CD4-positive, alpha-beta memory T cell (primary cell): ENCODE measurements around the gene CWC27. TPM values are rescaled to one million over a fixed set of nuclear protein-coding genes. Genes with fewer than 3 reads are reported as not detected.

Source experiments
- CTCF ChIA-PET: fragments of 350-600 bp; sonication (Branson Sonifier 250); formaldehyde crosslinking; loops from one replicate; lab custom pipeline; 2021; ENCODE audit warnings: inconsistent platforms; ENCODE audit not compliant: partially characterized antibody; lab: Charles Lee
- POLR2A ChIA-PET: fragments of 350-600 bp; sonication (Branson Sonifier 250); formaldehyde crosslinking; loops from one replicate; lab custom pipeline; 2021; ENCODE audit not compliant: partially characterized antibody; lab: Charles Lee
- DNase-seq, 5 donors: peaks; one replicate each; pipeline versions ENCODE4 v3.0.0 to v3.0.0-alpha.2; 2020 to 2022; ENCODE audit warnings: mixed read lengths in 1 of 5
- H3K27ac ChIP-seq: one replicate; pipeline ENCODE4 v1.7.0; 2013; ENCODE audit warnings: low read depth, low read length
- H3K27me3 ChIP-seq: 2 replicates; pipeline ENCODE4 v1.7.0; 2013; ENCODE audit warnings: mild to moderate bottlenecking, low read length, moderate library complexity; ENCODE audit not compliant: insufficient read depth
- H3K36me3 ChIP-seq: 2 replicates; pipeline ENCODE4 v1.7.0; 2013; ENCODE audit warnings: mild to moderate bottlenecking, low read length, moderate library complexity; ENCODE audit not compliant: insufficient read depth
- H3K4me1 ChIP-seq: 2 replicates; pipeline ENCODE4 v1.7.0; 2013; ENCODE audit warnings: mild to moderate bottlenecking, low read length, moderate library complexity; ENCODE audit not compliant: insufficient read depth
- H3K4me3 ChIP-seq, 2 donors: one replicate each; pipeline ENCODE4 v1.7.0; 2013; ENCODE audit warnings: low read length in 2 of 2, mild to moderate bottlenecking in 1 of 2
- H3K9me3 ChIP-seq, 2 donors: one replicate each; pipeline ENCODE4 v1.7.0; 2013; ENCODE audit warnings: low read length in 2 of 2, control low read depth in 1 of 2; ENCODE audit not compliant: control insufficient read depth in 1 of 2
- H3K27ac Mint-ChIP-seq, 7 donors: one replicate each; pipeline ENCODE4 v1.8.0; 2020 to 2021; ENCODE audit warnings: mixed read lengths in 7 of 7, mild to moderate bottlenecking in 6 of 7, inconsistent platforms in 3 of 7, moderate library complexity in 3 of 7
- H3K27me3 Mint-ChIP-seq, 2 donors: one replicate each; pipeline ENCODE4 v1.8.0; 2020 to 2021; ENCODE audit warnings: mixed read lengths in 2 of 2
- H3K36me3 Mint-ChIP-seq, 2 donors: one replicate each; pipeline ENCODE4 v1.8.0; 2020 to 2021; ENCODE audit warnings: mixed read lengths in 2 of 2, inconsistent platforms in 1 of 2, mild to moderate bottlenecking in 1 of 2
- H3K4me1 Mint-ChIP-seq, 4 donors: one replicate each; pipeline ENCODE4 v1.8.0; 2020 to 2021; ENCODE audit warnings: mixed read lengths in 4 of 4, mild to moderate bottlenecking in 1 of 4
- H3K4me3 Mint-ChIP-seq, 8 donors: one replicate each; pipeline ENCODE4 v1.8.0; 2020 to 2021; ENCODE audit warnings: mixed read lengths in 8 of 8, mild to moderate bottlenecking in 7 of 8, moderate library complexity in 6 of 8, inconsistent platforms in 3 of 8
- H3K9me3 Mint-ChIP-seq, 8 donors: one replicate each; pipeline ENCODE4 v1.8.0; 2020 to 2021; ENCODE audit warnings: mixed read lengths in 8 of 8, mild to moderate bottlenecking in 5 of 8, inconsistent platforms in 3 of 8, moderate library complexity in 1 of 8
- intact Hi-C: fragments of 100-400 bp; cut with micrococcal nuclease; formaldehyde crosslinking; loops from one replicate; pipeline ENCODE4 v1.15.1; 2023
- polyA plus RNA-seq, 2 donors: library from polyadenylated mRNA; unstranded; fragments of 300-500 nt; fragmentation: Illumina TruSeq; gene quantifications; one replicate each; pipeline ENCODE4 v1.2.3, GENCODE V29; 2021
- total RNA-seq, 2 experiments: library from RNA; stranded (reverse); gene quantifications; one replicate each; pipeline ENCODE4 v1.2.3, GENCODE V29; 2021

CWC27 gene
- total and polyA plus RNA-seq, 4 experiments from 2014 or later, result 16.8 to 37.7 (median 22.9) TPM

DNA sequence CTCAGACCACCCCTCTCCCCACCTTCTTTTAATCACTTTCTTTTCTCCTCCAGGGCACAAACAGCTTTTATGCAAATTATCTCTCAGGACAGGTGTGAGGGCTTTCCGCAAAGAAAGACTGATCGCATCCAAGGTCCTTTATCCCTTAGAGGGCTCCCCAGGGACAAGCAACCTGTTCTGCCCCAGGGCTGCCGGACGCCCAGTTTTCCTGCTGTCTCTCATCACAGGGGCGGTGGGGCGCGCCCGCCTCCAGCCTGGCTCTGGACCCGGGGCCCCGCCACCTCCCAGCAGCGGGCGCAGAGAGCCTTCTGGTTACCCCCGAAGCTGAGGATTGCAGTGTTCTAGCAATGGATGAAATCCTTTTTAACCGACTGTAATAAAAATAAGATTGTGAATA, 266.1 kb downstream of the CWC27 start:
- Mint-ChIP-seq H3K27ac (peak overlapping the region; percentile 80 to 100 (median 95)), H3K36me3 (peaks cover 0 to 3% of the 10 kb centered on the region in 2 donors)
- POLR2A ChIA-PET, result interaction anchor here (1.4 to 3.5 kb wide), 4 partner anchors 69 to 528 kb away, joined by 6 to 16 read pairs (median 14); partner anchors contain the start of genes CENPK, CWC27, PPWD1 and SREK1IP1

GRCh38 chr5:65035211-65036206, 266.8 kb downstream of the CWC27 start:
- POLR2A ChIA-PET, result interaction anchor here (1.1 to 3.5 kb wide), 6 partner anchors 9 to 527 kb away, joined by 3 to 16 read pairs (median 9); partner anchors contain the start of genes CENPK, CWC27, PPWD1 and SREK1IP1
- CTCF ChIA-PET, result interaction anchor here (0.9 to 2.2 kb wide), 8 partner anchors 9 to 448 kb away, joined by 3 to 10 read pairs (median 3); no protein-coding TSS in a partner anchor
- DNase-seq, result peak; percentile 86 to 94 (median 90)
- no peaks in the 10 kb centered on the region for H3K36me3 ChIP-seq
- Mint-ChIP-seq H3K9me3 (peaks cover 0 to 2% (median 0%) of the 10 kb centered on the region in 8 donors), H3K4me1 (peaks cover 18 to 38% (median 28%) of the 10 kb centered on the region in 4 donors), H3K27ac (peak overlapping the region; percentile 80 to 100 (median 95)), H3K27me3 (no peaks in the 10 kb centered on the region), H3K4me3 (peak overlapping the region; percentile 66 to 92 (median 84)), H3K36me3 (peaks cover 0 to 3% of the 10 kb centered on the region in 2 donors)
- intact Hi-C loops, result loop anchor here (1.0 to 10.0 kb wide), 8 partner anchors 42 to 1109 kb away; partner anchors contain the start of genes CENPK, CWC27, PPWD1 and SREK1
- H3K4me3 ChIP-seq, result peak overlapping the region; percentile 66 to 74
- peaks cover 30% of the 10 kb centered on the region for H3K4me1 ChIP-seq
- H3K27ac ChIP-seq, result peak overlapping the region; percentile 90
- no peaks in the 10 kb centered on the region for H3K27me3 ChIP-seq
- no peaks in the 10 kb centered on the region for H3K9me3 ChIP-seq

More for the DNA sequence above, 266.1 kb downstream of the CWC27 start:
- H3K4me3 Mint-ChIP-seq, result peak overlapping the region; percentile 71 to 92 (median 84)
- DNase-seq, result peak in 1 of 5 donors; percentile 39
- intact Hi-C loops, result loop anchor here (1.0 to 10.0 kb wide), 3 partner anchors 42 to 1110 kb away; partner anchors contain the start of genes SREK1 and TRIM23
- CTCF ChIA-PET, result interaction anchor here (0.9 to 1.7 kb wide), 4 partner anchors 10 to 69 kb away, joined by 3 to 4 read pairs (median 3); no protein-coding TSS in a partner anchor
- H3K4me3 ChIP-seq, result peak overlapping the region in 1 of 2 donors; percentile 74
- H3K27me3 ChIP-seq, result no peaks in the 10 kb centered on the region
- H3K9me3 ChIP-seq, result no peaks in the 10 kb centered on the region
- peaks cover 0 to 2% (median 0%) of the 10 kb centered on the region in 8 donors for H3K9me3 Mint-ChIP-seq
- H3K4me1 Mint-ChIP-seq, result peaks cover 18 to 38% (median 28%) of the 10 kb centered on the region in 4 donors
- H3K27ac ChIP-seq, result peak overlapping the region; percentile 90
- H3K36me3 ChIP-seq, result no peaks in the 10 kb centered on the region
- peaks cover 30% of the 10 kb centered on the region for H3K4me1 ChIP-seq
- no peaks in the 10 kb centered on the region for H3K27me3 Mint-ChIP-seq

- no peaks in the 10 kb centered on the region for H3K27me3 Mint-ChIP-seq
- Histone ChIP-seq H3K36me3 (no peaks in the 10 kb centered on the region), H3K4me3 (no peak overlapping the region), H3K9me3 (no peaks in the 10 kb centered on the region), H3K4me1 (peaks cover 30% of the 10 kb centered on the region), H3K27ac (peak overlapping the region; percentile 90), H3K27me3 (no peaks in the 10 kb centered on the region)
- H3K27ac Mint-ChIP-seq, result peak overlapping the region; percentile 80 to 100 (median 94)
- H3K9me3 Mint-ChIP-seq, result peaks cover 0 to 2% (median 0%) of the 10 kb centered on the region in 8 donors
- peak overlapping the region in 6 of 8 donors; percentile 17 to 73 (median 62) for H3K4me3 Mint-ChIP-seq
- intact Hi-C loops, result loop anchor here (2.0 to 10.0 kb wide), 5 partner anchors 39 to 1107 kb away; partner anchors contain the start of genes CWC27, SREK1 and SREK1IP1
- H3K36me3 Mint-ChIP-seq, result peaks cover 0 to 3% of the 10 kb centered on the region in 2 donors
- DNase-seq, result peak in 4 of 5 donors; percentile 24 to 50 (median 41)
- peaks cover 18 to 38% (median 27%) of the 10 kb centered on the region in 4 donors for H3K4me1 Mint-ChIP-seq
- CTCF ChIA-PET, result interaction anchor here (0.5 to 2.5 kb wide), 12 partner anchors 10 to 445 kb away, joined by 3 to 16 read pairs (median 5); no protein-coding TSS in a partner anchor
- POLR2A ChIA-PET, result interaction anchor here (0.7 kb wide), 1 partner anchor 65 kb away, joined by 3 read pairs; no protein-coding TSS in a partner anchor
Observed at GRCh38 chr5:65037831-65038815, 269.4 kb downstream of the CWC27 start.

- H3K9me3 Mint-ChIP-seq, result no peaks in the 10 kb centered on the region
- DNase-seq, result no peak
- H3K27me3 ChIP-seq, result no peaks in the 10 kb centered on the region
- intact Hi-C loops, result no loop called here
- no peak overlapping the region for H3K4me3 ChIP-seq
- H3K9me3 ChIP-seq, result no peaks in the 10 kb centered on the region
- peaks cover 11 to 20% (median 16%) of the 10 kb centered on the region in 4 donors for H3K4me1 Mint-ChIP-seq
- CTCF ChIA-PET, result no interaction called here
- peaks cover 18% of the 10 kb centered on the region for H3K4me1 ChIP-seq
- H3K4me3 Mint-ChIP-seq, result no peak overlapping the region
- no peaks in the 10 kb centered on the region for H3K27me3 Mint-ChIP-seq
- POLR2A ChIA-PET, result no interaction called here
- no peaks in the 10 kb centered on the region for H3K36me3 ChIP-seq
- no peak overlapping the region for H3K27ac ChIP-seq
- H3K27ac Mint-ChIP-seq, result no peak overlapping the region
- no peaks in the 10 kb centered on the region for H3K36me3 Mint-ChIP-seq
Observed at GRCh38 chr5:65041296-65042158, 272.8 kb downstream of the CWC27 start.

GRCh38 chr5:65043843-65044359, 275.2 kb downstream of the CWC27 start:
- no peak overlapping the region for H3K4me3 ChIP-seq
- no peaks in the 10 kb centered on the region for H3K4me1 Mint-ChIP-seq
- H3K4me3 Mint-ChIP-seq, result no peak overlapping the region
- H3K27ac ChIP-seq, result no peak overlapping the region
- no peaks in the 10 kb centered on the region for H3K27me3 ChIP-seq
- no peaks in the 10 kb centered on the region for H3K4me1 ChIP-seq
- intact Hi-C loops, result no loop called here
- no peaks in the 10 kb centered on the region for H3K9me3 ChIP-seq
- no peak overlapping the region for H3K27ac Mint-ChIP-seq
- ChIA-PET CTCF (interaction anchor here (1.3 kb wide), 1 partner anchor 9 kb away, joined by 4 read pairs; no protein-coding TSS in a partner anchor), POLR2A (no interaction called here)
- no peaks in the 10 kb centered on the region for H3K36me3 Mint-ChIP-seq
- no peaks in the 10 kb centered on the region for H3K9me3 Mint-ChIP-seq
- DNase-seq, result no peak
- H3K27me3 Mint-ChIP-seq, result no peaks in the 10 kb centered on the region
- no peaks in the 10 kb centered on the region for H3K36me3 ChIP-seq
